Calu3 (cell line): ENCODE results near the gene RIMBP2. TPM values are rescaled to one million over a fixed set of nuclear protein-coding genes. Genes with fewer than 3 reads are reported as not detected.

ENCODE experiments used
- BruUV-seq: library from RNA; stranded (reverse); fragments of 400-500 nt; replicated peaks from 2 replicates; lab custom pipeline; 2021; lab: Mats Ljungman, UMichigan
- CTCF ChIA-PET: fragments of 300-600 bp; sonication (Branson Sonifier 250); formaldehyde crosslinking; loops from one replicate; lab custom pipeline; 2022; ENCODE audit warnings: antibody characterized with exemption; lab: Charles Lee
- DNase-seq: peaks from one replicate; pipeline ENCODE4 v3.0.0; 2022
- H3K27ac Mint-ChIP-seq: one replicate; pipeline ENCODE4 v1.8.0; 2022; ENCODE audit warnings: mixed read lengths; ENCODE audit not compliant: unreplicated experiment
- H3K27me3 Mint-ChIP-seq: one replicate; pipeline ENCODE4 v1.8.0; 2022; ENCODE audit warnings: mixed read lengths; ENCODE audit not compliant: unreplicated experiment
- H3K36me3 Mint-ChIP-seq: one replicate; pipeline ENCODE4 v1.8.0; 2022; ENCODE audit warnings: mild to moderate bottlenecking, moderate library complexity, mixed read lengths; ENCODE audit not compliant: insufficient read depth, unreplicated experiment
- H3K4me1 Mint-ChIP-seq: one replicate; pipeline ENCODE4 v1.8.0; 2022; ENCODE audit warnings: mild to moderate bottlenecking, low read depth, mixed read lengths; ENCODE audit not compliant: unreplicated experiment
- H3K4me3 Mint-ChIP-seq: one replicate; pipeline ENCODE4 v1.8.0; 2022; ENCODE audit warnings: mild to moderate bottlenecking, low read depth, moderate library complexity, mixed read lengths; ENCODE audit not compliant: unreplicated experiment
- H3K9me3 Mint-ChIP-seq: one replicate; pipeline ENCODE4 v1.8.0; 2022; ENCODE audit warnings: low read depth, mixed read lengths; ENCODE audit not compliant: unreplicated experiment
- CTCF ChIP-seq: fragments of 200-600 bp; IDR thresholded peaks from one replicate; pipeline ENCODE4 v1.8.0; 2022; ENCODE audit warnings: antibody characterized with exemption; ENCODE audit not compliant: unreplicated experiment
- intact Hi-C: fragments of 100-400 bp; cut with micrococcal nuclease; formaldehyde crosslinking; loops from one replicate; pipeline ENCODE4 v1.10.0; 2022; ENCODE audit not compliant: unreplicated experiment
- total RNA-seq: library from RNA; stranded (reverse); gene quantifications from 2 replicates; pipeline ENCODE4 v1.2.3, GENCODE V29; 2022

The RIMBP2 gene
- total RNA-seq, 1 experiment from 2014 or later, result 6.1 TPM

- H3K27me3 Mint-ChIP-seq, result no peaks in the 10 kb centered on the region
- CTCF ChIA-PET, result no interaction called here
- peaks cover 13% of the 10 kb centered on the region for H3K9me3 Mint-ChIP-seq
- no peak overlapping the region for H3K4me3 Mint-ChIP-seq
- peaks cover 6% of the 10 kb centered on the region for H3K36me3 Mint-ChIP-seq
- BruUV-seq, result no TSS peak
- no peak for TF ChIP-seq CTCF
- intact Hi-C loops, result no loop called here
- no peaks in the 10 kb centered on the region for H3K4me1 Mint-ChIP-seq
- H3K27ac Mint-ChIP-seq, result no peak overlapping the region
- no peak for DNase-seq
Observed at GRCh38 chr12:130664252-130664651, 51.8 kb downstream of the RIMBP2 start.

- intact Hi-C loops, result no loop called here
- peaks cover under 1% of the 10 kb centered on the region for H3K36me3 Mint-ChIP-seq
- TF ChIP-seq CTCF, result no peak
- CTCF ChIA-PET, result no interaction called here
- DNase-seq, result no peak
- peaks cover 8% of the 10 kb centered on the region for H3K9me3 Mint-ChIP-seq
- no peak overlapping the region for H3K4me3 Mint-ChIP-seq
- no peaks in the 10 kb centered on the region for H3K4me1 Mint-ChIP-seq
- H3K27ac Mint-ChIP-seq, result no peak overlapping the region
- H3K27me3 Mint-ChIP-seq, result no peaks in the 10 kb centered on the region
- BruUV-seq, result no TSS peak
Observed at GRCh38 chr12:130663514-130663913, 52.6 kb downstream of the RIMBP2 start.

GRCh38 chr12:130661486-130662255, 54.4 kb downstream of the RIMBP2 start:
- Mint-ChIP-seq H3K9me3 (peaks cover 14% of the 10 kb centered on the region), H3K4me3 (no peak overlapping the region), H3K36me3 (no peaks in the 10 kb centered on the region), H3K4me1 (no peaks in the 10 kb centered on the region), H3K27ac (no peak overlapping the region), H3K27me3 (no peaks in the 10 kb centered on the region)
- TF ChIP-seq CTCF, result no peak
- intact Hi-C loops, result no loop called here
- CTCF ChIA-PET, result no interaction called here
- no TSS peak for BruUV-seq
- no peak for DNase-seq

- no peak overlapping the region for H3K4me3 Mint-ChIP-seq
- no peak overlapping the region for H3K27ac Mint-ChIP-seq
- DNase-seq, result no peak
- no peaks in the 10 kb centered on the region for H3K27me3 Mint-ChIP-seq
- intact Hi-C loops, result no loop called here
- no peak for TF ChIP-seq CTCF
- H3K36me3 Mint-ChIP-seq, result no peaks in the 10 kb centered on the region
- peaks cover 14% of the 10 kb centered on the region for H3K9me3 Mint-ChIP-seq
- no peaks in the 10 kb centered on the region for H3K4me1 Mint-ChIP-seq
- BruUV-seq, result no TSS peak
- CTCF ChIA-PET, result no interaction called here
Observed at GRCh38 chr12:130661059-130661458, 55.0 kb downstream of the RIMBP2 start.
